Heart left ventricle (tissue), 16 donors: ENCODE data around the gene KRTAP5-3. TPM values are rescaled to one million over a fixed set of nuclear protein-coding genes. Genes with fewer than 3 reads are reported as not detected.
A peak's percentile ranks its signal among the peaks of the same experiment; 100 is the strongest.

Source experiments
- ATAC-seq, 4 donors: fragments of 200-7000 bp; cut with Tn5 transposase; one replicate each; pipeline ENCODE4 v1.9.1; 2020 to 2022; ENCODE audit warnings: moderate library complexity in 4 of 4, mild to moderate bottlenecking in 3 of 4, moderate number of reproducible peaks in 1 of 4
- DNase-seq, 5 donors: peaks; one replicate each; pipeline ENCODE4 v3.0.0-alpha.2; 2020
- H3K27ac ChIP-seq, 12 donors: fragments of 200-600 bp; sonication (generic) in 4 of 12; one replicate each; pipeline versions ENCODE4 v1.5.0 to v1.8.0; 2016 to 2022; ENCODE audit warnings: mild to moderate bottlenecking in 2 of 12
- H3K27me3 ChIP-seq, 9 donors: fragments of 200-600 bp; sonication (generic) in 2 of 9; one replicate each; pipeline versions ENCODE4 v1.5.1 to v1.8.0; 2016 to 2022; ENCODE audit warnings: mild to moderate bottlenecking in 3 of 9
- H3K36me3 ChIP-seq, 9 donors: fragments of 200-600 bp; sonication (generic) in 2 of 9; one replicate each; pipeline versions ENCODE4 v1.5.0 to v1.8.0; 2018 to 2022; ENCODE audit warnings: mild to moderate bottlenecking in 2 of 9
- H3K4me1 ChIP-seq, 12 donors: fragments of 200-600 bp; sonication (generic) in 4 of 12; one replicate each; pipeline versions ENCODE4 v1.5.0 to v1.8.0; 2016 to 2022; ENCODE audit warnings: mild to moderate bottlenecking in 3 of 12
- H3K4me3 ChIP-seq, 12 donors: fragments of 200-600 bp; sonication (generic) in 4 of 12; one replicate each; pipeline versions ENCODE4 v1.5.0 to v1.8.0; 2017 to 2022; ENCODE audit warnings: mild to moderate bottlenecking in 9 of 12, moderate library complexity in 4 of 12
- H3K9me3 ChIP-seq, 12 donors: fragments of 200-600 bp; sonication (generic) in 4 of 12; one replicate each; pipeline versions ENCODE4 v1.5.0 to v1.8.0; 2016 to 2022; ENCODE audit warnings: mild to moderate bottlenecking in 1 of 12
- CTCF ChIP-seq, 12 donors: fragments of 200-600 bp; sonication (generic) in 4 of 12; IDR thresholded peaks; one replicate each; pipeline versions ENCODE4 v1.5.0 to v1.8.0; 2018 to 2022; ENCODE audit warnings: antibody characterized with exemption in 12 of 12, mild to moderate bottlenecking in 5 of 12
- POLR2A ChIP-seq, 2 donors: fragments of 450-650 bp; IDR thresholded peaks; one replicate each; pipeline ENCODE4 v1.6.1; 2017; ENCODE audit warnings: antibody characterized with exemption in 2 of 2, mild to moderate bottlenecking in 2 of 2, moderate library complexity in 2 of 2
- WGBS, 4 donors: extraction: QIAGEN DNeasy Blood & Tissue Kit in 2 of 4; methylation state at CpG; one replicate each; pipeline versions ENCODE4 v1.1.5 to v1.1.7; 2013 to 2018; 5-methylcytosine and 5-hydroxymethylcytosine counted together
- intact Hi-C, 10 donors: fragments of 100-400 bp; cut with DNase I; formaldehyde crosslinking; loops; one replicate each; pipeline versions ENCODE4 v1.11.1 to v1.14.2; 2022
- polyA plus RNA-seq, 2 donors: library from polyadenylated mRNA; stranded (reverse); fragments of 200-250 nt; gene quantifications; one replicate each; pipeline ENCODE4 v1.2.3, GENCODE V29; 2013
- total RNA-seq, 9 donors: library from RNA; depleted of rRNA in 2 of 9; stranded (reverse); fragments of >200 nt in 2 of 9; fragmentation: NEBNext Ultra II Directional in 3 of 9; extraction: Animal tissue kit (Norgen Biotek cat#: 25700) in 3 of 9; gene quantifications; one replicate each; pipeline versions ENCODE4 v1.1.0 to v1.2.4, GENCODE V29; 2016 to 2023
- donor health status: ischemic (EF 13 %, LVEDD 7.1; RV severe dilation, severe dysfunction).
- donor health status: healthy with polysubstance abuse.
- donor health status: DM: no; HTN: yes; CAD: no.
- donor health status: DM: no; HTN: no; CAD: no.
- donor health status: ischemic (EF 25% LVEDD 6.9; RV normal size, moderate dysfunction).
- donor health status: ischemic (EF 25% LVEDD 5.7; RV mildly dilated, moderate dysfunction).
- donor health status: healthy.
- donor health status: DM: yes; HTN: yes; CAD: no.
- donor health status: ischemic (EF 35%, LVEDD 5.7; RV mildly dilated, moderate dysfunction).
- donor health status: nonischemic (EF 11% LVEDD 7.7; RV severe dilation, severe dysfunction).
- donor health status: DM: yes; HTN: yes; CAD: no.
- donor health status: PGD.
- donor health status: ischemic (EF 29% LVEDD 5.4; RV normal size, mild dysfunction).
- donor health status: nonischemic (EF 23%, LVEDD 6.1; RV moderate dilation, normal function).

The KRTAP5-3 gene
- total and polyA plus RNA-seq, 11 donors: not detected

- Histone ChIP-seq H3K36me3 (no peaks in the 10 kb centered on the region), H3K27me3 (peaks cover 0 to 29% (median 0%) of the 10 kb centered on the region in 9 donors), H3K9me3 (no peaks in the 10 kb centered on the region), H3K4me3 (no peak overlapping the region), H3K27ac (no peak overlapping the region), H3K4me1 (peaks cover 0 to 8% (median 0%) of the 10 kb centered on the region in 12 donors)
- DNase-seq (no peak), ATAC-seq (no peak)
- TF ChIP-seq POLR2A (IDR thresholded peaks at IDR 0.05) (no peak), CTCF (IDR thresholded peaks at IDR 0.05) (no peak)
- intact Hi-C loops: loop anchor here in 9 of 10 donors (2.0 to 10.0 kb wide), 6 partner anchors 38 to 503 kb away; partner anchors contain the start of gene SYT8 (in 1 of the 9)
- 66 to 72% (median 71%) methylated on average over 20 to 21 of the region's 21 CpGs for WGBS, 4 donors
Measured at GRCh38 chr11:1654388-1655167, 46.3 kb upstream of the KRTAP5-3 start.

- DNase-seq: no peak
- no peak for ATAC-seq
- no peaks in the 10 kb centered on the region for H3K9me3 ChIP-seq
- no peak overlapping the region for H3K27ac ChIP-seq
- H3K36me3 ChIP-seq: no peaks in the 10 kb centered on the region
- peaks cover 0 to 27% (median 0%) of the 10 kb centered on the region in 9 donors for H3K27me3 ChIP-seq
- intact Hi-C loops: loop anchor here (2.0 to 10.0 kb wide), 10 partner anchors 39 to 504 kb away; partner anchors contain the start of gene SYT8 (in 2 of the 10)
- H3K4me1 ChIP-seq: peaks cover 0 to 8% (median 0%) of the 10 kb centered on the region in 12 donors
- WGBS, 4 donors: 86 to 89% (median 88%) methylated on average over 14 of the region's 14 CpGs
- TF ChIP-seq CTCF (IDR thresholded peaks at IDR 0.05) (no peak), POLR2A (IDR thresholded peaks at IDR 0.05) (no peak)
- no peak overlapping the region for H3K4me3 ChIP-seq
Measured at GRCh38 chr11:1653541-1654387, 45.5 kb upstream of the KRTAP5-3 start.

- peak; percentile 67 to 89 (median 72) for DNase-seq
Measured at GRCh38 chr11:1652771-1653540, 44.7 kb upstream of the KRTAP5-3 start.

More at GRCh38 chr11:1652771-1653540, 44.7 kb upstream of the KRTAP5-3 start:
- Histone ChIP-seq H3K27me3 (peaks cover 0 to 27% (median 0%) of the 10 kb centered on the region in 9 donors), H3K4me3 (no peak overlapping the region), H3K9me3 (no peaks in the 10 kb centered on the region), H3K4me1 (peaks cover 0 to 8% (median 0%) of the 10 kb centered on the region in 12 donors), H3K36me3 (no peaks in the 10 kb centered on the region), H3K27ac (no peak overlapping the region)
- ATAC-seq: peak; percentile 59 to 89 (median 80)
- intact Hi-C loops: loop anchor here (1.0 to 10.0 kb wide), 11 partner anchors 39 to 504 kb away; partner anchors contain the start of gene SYT8 (in 2 of the 10)
- TF ChIP-seq POLR2A (IDR thresholded peaks at IDR 0.05) (no peak), CTCF (IDR thresholded peaks at IDR 0.05) (peak; percentile 95 to 99 (median 97))
- 20 to 37% (median 32%) methylated on average over 9 to 34 of the region's 34 CpGs for WGBS, 4 donors
